Neural progenitor cell (in vitro differentiated cells): Measurements from ENCODE around the gene TNRC6C. TPM values are rescaled to one million over a fixed set of nuclear protein-coding genes. Genes with fewer than 3 reads are reported as not detected.
A peak's percentile ranks its signal among the peaks of the same experiment; 100 is the strongest.
"Not testable (repeated sequence)": the region's sequence is repeated elsewhere in the genome, so short reads cannot be mapped to it uniquely, and the experiment has no call there.

Experiments used
- DNase-seq: peaks from one replicate; pipeline ENCODE4 v3.0.0-alpha.2; 2016; ENCODE audit warnings: low spot score
- H2AFZ ChIP-seq: fragments of 200-600 bp; sonication (generic); replicated peaks from 2 replicates; pipeline ENCODE4 v1.6.1; 2016; ENCODE audit warnings: antibody characterized with exemption
- H3F3A ChIP-seq: fragments of 200-600 bp; sonication (generic); 2 replicates; pipeline ENCODE4 v1.6.1; 2016; ENCODE audit warnings: antibody characterized with exemption, low read depth
- H3K27ac ChIP-seq: fragments of 200-600 bp; sonication (generic); 2 replicates; pipeline ENCODE4 v1.5.1; 2016; ENCODE audit warnings: mild to moderate bottlenecking
- H3K27me3 ChIP-seq: fragments of 200-600 bp; sonication (generic); 2 replicates; pipeline ENCODE4 v1.6.1; 2016; ENCODE audit warnings: mild to moderate bottlenecking, moderate library complexity
- H3K36me3 ChIP-seq: fragments of 200-600 bp; sonication (generic); 2 replicates; pipeline ENCODE4 v1.5.1; 2016
- H3K4me1 ChIP-seq: fragments of 200-600 bp; sonication (generic); 2 replicates; pipeline ENCODE4 v1.6.1; 2016; ENCODE audit warnings: mixed run types
- H3K4me2 ChIP-seq: fragments of 200-600 bp; sonication (generic); 2 replicates; pipeline ENCODE4 v1.6.1; 2016
- H3K4me3 ChIP-seq: fragments of 200-600 bp; sonication (generic); 2 replicates; pipeline ENCODE4 v1.5.1; 2016
- H3K79me2 ChIP-seq: fragments of 200-600 bp; sonication (generic); 2 replicates; pipeline ENCODE4 v1.6.1; 2016; ENCODE audit warnings: low read depth
- H3K9ac ChIP-seq: fragments of 200-600 bp; sonication (generic); 2 replicates; pipeline ENCODE4 v1.6.1; 2016
- H3K9me3 ChIP-seq: fragments of 200-600 bp; sonication (generic); 2 replicates; pipeline ENCODE4 v1.5.1; 2016; ENCODE audit warnings: low read depth
- H4K20me1 ChIP-seq: fragments of 200-600 bp; sonication (generic); 2 replicates; pipeline ENCODE4 v1.6.1; 2016; ENCODE audit warnings: low read depth
- H3K27ac Mint-ChIP-seq: 3 replicates; pipeline ENCODE4 v1.8.0; 2021; ENCODE audit warnings: mixed read lengths
- H3K27me3 Mint-ChIP-seq: 2 replicates; pipeline ENCODE4 v1.8.0; 2022; ENCODE audit warnings: low read depth, mild to moderate bottlenecking, inconsistent platforms, moderate library complexity, mixed read lengths; ENCODE audit not compliant: insufficient read depth
- H3K36me3 Mint-ChIP-seq: 3 replicates; pipeline ENCODE4 v1.8.0; 2021; ENCODE audit warnings: mixed read lengths
- H3K4me1 Mint-ChIP-seq: 3 replicates; pipeline ENCODE4 v1.8.0; 2021; ENCODE audit warnings: mixed read lengths
- H3K4me3 Mint-ChIP-seq: 3 replicates; pipeline ENCODE4 v1.8.0; 2021; ENCODE audit warnings: mild to moderate bottlenecking, moderate library complexity, mixed read lengths
- H3K9me3 Mint-ChIP-seq: 3 replicates; pipeline ENCODE4 v1.8.0; 2020; ENCODE audit warnings: mixed read lengths
- CTCF ChIP-seq: fragments of 200-600 bp; sonication (generic); IDR thresholded peaks from 2 replicates; pipeline ENCODE4 v1.5.1; 2017; ENCODE audit warnings: antibody characterized with exemption, mild to moderate bottlenecking
- EZH2 ChIP-seq: fragments of 200-600 bp; sonication (generic); IDR thresholded peaks from 2 replicates; pipeline ENCODE4 v1.6.1; 2017; ENCODE audit warnings: antibody characterized with exemption, mild to moderate bottlenecking, moderate library complexity
- EZH2phosphoT487 ChIP-seq: fragments of 200-600 bp; sonication (generic); IDR thresholded peaks from 2 replicates; pipeline ENCODE4 v1.6.1; 2017; ENCODE audit warnings: antibody characterized with exemption
- total RNA-seq: library from RNA; depleted of rRNA; stranded (reverse); fragments of >200 nt; gene quantifications from 2 replicates; pipeline ENCODE4 v1.2.3, GENCODE V29; 2015; ENCODE audit warnings: low replicate concordance

TNRC6C gene
- total RNA-seq, 1 donor from 2014 or later, result 14.9 TPM

- no peaks in the 10 kb centered on the region for H3K36me3 Mint-ChIP-seq
- Histone ChIP-seq H3K9me3 (no peaks in the 10 kb centered on the region), H3K27ac (no peak overlapping the region), H3K36me3 (no peaks in the 10 kb centered on the region), H3K4me3 (no peak overlapping the region), H3K79me2 (no peaks in the 10 kb centered on the region), H3F3A (peaks cover 28% of the 10 kb centered on the region), H3K9ac (no peak overlapping the region), H3K4me1 (peaks cover 31% of the 10 kb centered on the region), H3K4me2 (peak overlapping the region; percentile 66), H2AFZ (peak overlapping the region; percentile 82), H4K20me1 (no peaks in the 10 kb centered on the region), H3K27me3 (no peaks in the 10 kb centered on the region)
- H3K4me3 Mint-ChIP-seq, result no peak overlapping the region
- no peaks in the 10 kb centered on the region for H3K9me3 Mint-ChIP-seq
- DNase-seq, result peak; percentile 46
- peaks cover 29% of the 10 kb centered on the region for H3K4me1 Mint-ChIP-seq
- no peak overlapping the region for H3K27ac Mint-ChIP-seq
- no peak for TF ChIP-seq EZH2
- no peak for TF ChIP-seq EZH2phosphoT487
- TF ChIP-seq CTCF, result no peak
- peaks cover 2% of the 10 kb centered on the region for H3K27me3 Mint-ChIP-seq
Measured at GRCh38 chr17:77935121-77935571, 23.4 kb upstream of the TNRC6C start.

- H3K27me3 Mint-ChIP-seq, H3K9me3 Mint-ChIP-seq, H3K27ac Mint-ChIP-seq, H3K79me2 ChIP-seq, H3K4me3 Mint-ChIP-seq, H3K9ac ChIP-seq, H3K36me3 Mint-ChIP-seq, H2AFZ ChIP-seq, DNase-seq, H3K27me3 ChIP-seq, H3K36me3 ChIP-seq, H4K20me1 ChIP-seq, H3K27ac ChIP-seq, H3K4me3 ChIP-seq, H3K9me3 ChIP-seq: not testable (repeated sequence)
- peaks cover 29% of the 10 kb centered on the region for H3K4me1 Mint-ChIP-seq
- peaks cover 28% of the 10 kb centered on the region for H3F3A ChIP-seq
- peaks cover 31% of the 10 kb centered on the region for H3K4me1 ChIP-seq
- H3K4me2 ChIP-seq, result peak overlapping the region; percentile 62
Measured at GRCh38 chr17:77935744-77936143, 22.8 kb upstream of the TNRC6C start.

- no peak overlapping the region for H3K27ac Mint-ChIP-seq
- H3K27me3 Mint-ChIP-seq, result peaks cover 2% of the 10 kb centered on the region
Measured at GRCh38 chr17:77936881-77937280, 21.6 kb upstream of the TNRC6C start.

More at GRCh38 chr17:77936881-77937280, 21.6 kb upstream of the TNRC6C start:
- no peak overlapping the region for H3K27ac ChIP-seq
- no peaks in the 10 kb centered on the region for H4K20me1 ChIP-seq
- TF ChIP-seq CTCF (no peak), EZH2phosphoT487 (no peak), EZH2 (no peak)
- H3K9me3 ChIP-seq, result no peaks in the 10 kb centered on the region
- H3K4me3 ChIP-seq, result no peak overlapping the region
- no peak overlapping the region for H3K9ac ChIP-seq
- H3K36me3 ChIP-seq, result no peaks in the 10 kb centered on the region
- H3K4me1 Mint-ChIP-seq, result peaks cover 23% of the 10 kb centered on the region
- no peak for DNase-seq
- no peaks in the 10 kb centered on the region for H3K79me2 ChIP-seq
- no peak overlapping the region for H3K4me2 ChIP-seq
- no peak overlapping the region for H2AFZ ChIP-seq
- peaks cover 25% of the 10 kb centered on the region for H3F3A ChIP-seq
- peaks cover 26% of the 10 kb centered on the region for H3K4me1 ChIP-seq
- no peak overlapping the region for H3K4me3 Mint-ChIP-seq
- no peaks in the 10 kb centered on the region for H3K36me3 Mint-ChIP-seq
- no peaks in the 10 kb centered on the region for H3K27me3 ChIP-seq
- H3K9me3 Mint-ChIP-seq, result no peaks in the 10 kb centered on the region
